HepG2 (cell line): ENCODE data around the gene SMARCC1.

Source experiments
- MBD4 ChIP-seq: IDR thresholded peaks from 2 replicates; pipeline ENCODE4 v1.6.1; 2012; ENCODE audit warnings: low read length, inconsistent platforms, borderline replicate concordance
- ZSCAN25 ChIP-seq: sonication (generic); formaldehyde crosslinking; IDR thresholded peaks from 2 replicates; pipeline ENCODE4 v1.8.0; 2022; ENCODE audit warnings: mild to moderate bottlenecking, missing genetic modification reagents
- TF ChIP-seq, protein P1 (sequence below): sonication (generic); formaldehyde crosslinking; IDR thresholded peaks from 2 replicates; pipeline ENCODE4 v1.5.0; 2020; ENCODE audit warnings: mild to moderate bottlenecking, missing genetic modification reagents, moderate library complexity

DNA sequence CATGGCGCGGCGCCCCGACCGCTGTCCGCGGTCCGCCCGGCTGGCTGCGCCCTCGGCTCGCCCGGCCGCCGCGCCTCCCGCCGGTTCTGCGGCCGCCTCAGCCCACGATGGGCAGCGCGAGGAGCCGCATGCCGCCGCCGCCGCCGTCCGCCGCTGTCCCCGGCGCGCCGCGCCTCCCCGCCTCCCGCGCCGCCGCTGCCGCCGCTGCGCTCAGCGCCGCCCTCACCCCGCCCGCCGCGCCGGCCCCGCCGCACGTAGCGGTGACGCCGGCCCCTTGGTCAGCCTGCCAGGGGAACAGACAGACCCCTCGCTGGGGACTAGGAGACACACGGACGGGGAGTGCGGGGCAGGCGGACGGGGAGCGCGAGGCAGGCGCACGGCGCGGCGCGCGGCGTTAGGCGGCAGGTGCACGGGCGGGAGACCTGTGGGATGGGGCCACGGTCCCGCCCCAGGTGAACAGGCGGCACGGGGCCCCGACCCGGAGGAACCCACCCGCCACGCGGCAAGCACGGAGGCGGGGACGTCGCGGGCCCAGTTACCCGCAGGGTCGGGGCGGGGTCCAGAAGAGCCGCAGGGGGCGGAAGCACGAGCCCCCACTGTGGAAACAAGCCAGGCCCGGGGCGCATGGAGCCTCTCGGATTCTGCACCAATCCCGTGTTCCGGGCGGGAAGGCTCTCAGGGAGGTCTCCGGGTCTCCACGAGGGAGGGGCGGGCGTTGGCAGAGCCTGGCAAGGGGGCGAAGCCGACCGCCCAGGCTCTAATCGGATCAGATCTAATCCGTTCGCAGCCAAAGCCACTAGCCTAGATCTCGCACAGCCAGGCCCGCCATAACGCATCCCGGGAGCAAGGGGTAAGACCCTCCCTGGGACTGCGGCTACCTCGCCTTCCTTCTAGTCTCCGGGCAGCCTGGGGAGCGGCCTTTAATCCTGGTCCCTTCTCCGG, 202.7 kb downstream of the SMARCC1 start, which contains the start of gene CSPG5:
- TF ChIP-seq MBD4 (no peak), ZSCAN25 (CRISPR knock-in tag) (no peak)
- TF ChIP-seq, protein P1, sequence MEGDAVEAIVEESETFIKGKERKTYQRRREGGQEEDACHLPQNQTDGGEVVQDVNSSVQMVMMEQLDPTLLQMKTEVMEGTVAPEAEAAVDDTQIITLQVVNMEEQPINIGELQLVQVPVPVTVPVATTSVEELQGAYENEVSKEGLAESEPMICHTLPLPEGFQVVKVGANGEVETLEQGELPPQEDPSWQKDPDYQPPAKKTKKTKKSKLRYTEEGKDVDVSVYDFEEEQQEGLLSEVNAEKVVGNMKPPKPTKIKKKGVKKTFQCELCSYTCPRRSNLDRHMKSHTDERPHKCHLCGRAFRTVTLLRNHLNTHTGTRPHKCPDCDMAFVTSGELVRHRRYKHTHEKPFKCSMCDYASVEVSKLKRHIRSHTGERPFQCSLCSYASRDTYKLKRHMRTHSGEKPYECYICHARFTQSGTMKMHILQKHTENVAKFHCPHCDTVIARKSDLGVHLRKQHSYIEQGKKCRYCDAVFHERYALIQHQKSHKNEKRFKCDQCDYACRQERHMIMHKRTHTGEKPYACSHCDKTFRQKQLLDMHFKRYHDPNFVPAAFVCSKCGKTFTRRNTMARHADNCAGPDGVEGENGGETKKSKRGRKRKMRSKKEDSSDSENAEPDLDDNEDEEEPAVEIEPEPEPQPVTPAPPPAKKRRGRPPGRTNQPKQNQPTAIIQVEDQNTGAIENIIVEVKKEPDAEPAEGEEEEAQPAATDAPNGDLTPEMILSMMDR: no peak
